Measurements from ENCODE around the gene CFAP91. TPM values are rescaled to one million over a fixed set of nuclear protein-coding genes. Genes with fewer than 3 reads are reported as not detected.

CFAP91 gene
- total RNA-seq (2022; extraction: Qiagen RNA extraction; ENCODE audit: low read depth): 0.12 to 1.4 TPM (median 0.57 TPM) in 5 replicates

DNA sequence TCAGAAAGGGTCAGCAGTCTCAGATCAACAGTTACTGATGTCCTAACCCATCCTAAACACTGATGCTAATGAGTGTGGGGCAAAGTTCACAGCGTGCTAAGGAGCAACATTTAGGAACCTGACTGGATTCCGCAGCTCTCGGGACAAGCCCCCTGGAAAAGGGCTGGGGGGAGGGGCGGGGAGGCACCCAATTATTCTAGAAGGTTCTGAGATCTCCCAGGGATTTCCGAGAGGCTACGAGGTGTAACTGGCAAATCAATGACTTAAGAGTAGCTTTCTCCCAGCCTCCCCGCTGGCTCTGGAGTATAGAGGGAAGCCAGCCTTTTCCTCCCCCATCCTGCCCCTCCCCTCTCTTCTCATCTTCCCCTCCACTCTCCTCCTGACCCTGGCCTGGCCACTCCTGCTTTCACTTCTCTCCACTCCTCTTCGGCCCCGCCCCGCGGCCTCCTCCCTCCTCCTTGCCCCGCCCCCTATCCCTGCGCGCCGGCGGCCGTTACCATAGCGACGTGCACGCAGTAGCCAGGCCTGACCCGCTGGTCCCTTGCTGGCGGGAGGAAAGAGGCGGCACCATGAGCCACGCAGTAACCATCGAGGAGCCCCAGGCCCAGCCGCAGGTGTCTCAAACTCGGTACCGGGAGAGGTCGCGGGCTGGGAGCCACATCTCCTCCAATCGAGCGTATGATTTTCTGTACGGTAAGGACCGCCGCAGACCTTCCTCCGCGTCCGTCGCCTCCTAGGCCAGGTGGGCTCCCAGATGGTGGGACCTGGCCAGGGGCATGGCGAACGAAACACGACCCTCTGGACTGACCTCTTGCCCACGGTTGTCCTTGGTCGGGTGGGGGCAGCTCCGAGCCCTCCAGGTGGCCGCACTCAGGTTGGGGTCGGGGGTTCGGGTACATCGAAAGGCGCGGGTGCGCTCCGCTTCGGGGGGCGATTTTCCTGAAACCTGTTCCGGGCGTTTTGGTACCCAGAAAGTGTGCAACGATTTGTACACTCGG is at the start of gene CFAP91:
Gene CFAP91, plus strand, starts transcription at position 493 of the 998 bp plus-strand sequence. Its CDS starts 77 bp downstream, at position 570.

DNA sequence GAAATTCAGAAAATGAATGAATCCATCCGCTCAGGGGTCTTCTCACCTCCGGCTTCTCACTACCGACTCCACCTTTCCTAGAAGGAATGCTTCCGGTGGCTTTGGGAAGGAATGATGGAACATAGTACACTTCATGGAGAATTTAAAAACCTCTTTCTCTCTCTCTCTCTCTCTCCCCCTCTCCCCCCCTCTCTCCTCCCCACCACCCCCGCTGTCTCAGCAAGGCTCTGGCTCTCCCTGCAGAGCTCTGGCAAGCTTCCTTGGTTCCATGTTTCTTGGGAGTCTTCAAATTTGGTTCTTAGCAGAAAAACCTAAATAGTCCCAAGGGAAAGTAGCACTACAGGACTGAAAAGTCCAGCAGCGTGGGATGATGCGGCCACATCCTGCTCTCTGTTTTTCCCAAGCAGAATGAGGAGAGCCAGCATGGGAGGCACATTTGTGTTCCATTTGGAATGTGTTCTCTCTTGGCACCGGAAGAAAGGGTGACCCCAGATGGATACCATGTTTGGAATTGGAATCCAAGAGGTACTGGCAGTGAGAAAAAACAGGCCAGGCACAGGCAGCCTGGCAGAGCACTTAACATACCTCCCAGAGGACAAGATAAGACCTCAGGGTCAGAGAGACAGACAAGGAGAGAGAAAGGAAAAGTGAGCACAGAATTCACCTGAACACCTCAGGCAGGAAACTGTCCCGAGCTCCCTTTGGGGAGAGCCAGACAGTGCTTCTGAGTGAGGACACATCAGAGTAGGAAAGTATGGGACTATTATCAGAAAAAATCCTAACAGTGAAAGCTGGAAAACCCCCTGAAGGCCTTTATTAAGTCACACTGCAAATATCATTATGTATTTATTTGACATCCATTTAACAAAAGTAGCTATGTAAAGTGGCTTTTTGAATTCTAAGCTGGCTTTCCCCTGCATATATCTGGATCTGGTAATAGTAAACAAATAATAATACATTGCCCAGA is 42.1 kb upstream of the CFAP91 start, which contains the start of gene POPDC2:
Gene POPDC2, minus strand, starts transcription at position 116 of the 967 bp plus-strand sequence. CDS start 166 bp downstream, outside the sequence.

DNA sequence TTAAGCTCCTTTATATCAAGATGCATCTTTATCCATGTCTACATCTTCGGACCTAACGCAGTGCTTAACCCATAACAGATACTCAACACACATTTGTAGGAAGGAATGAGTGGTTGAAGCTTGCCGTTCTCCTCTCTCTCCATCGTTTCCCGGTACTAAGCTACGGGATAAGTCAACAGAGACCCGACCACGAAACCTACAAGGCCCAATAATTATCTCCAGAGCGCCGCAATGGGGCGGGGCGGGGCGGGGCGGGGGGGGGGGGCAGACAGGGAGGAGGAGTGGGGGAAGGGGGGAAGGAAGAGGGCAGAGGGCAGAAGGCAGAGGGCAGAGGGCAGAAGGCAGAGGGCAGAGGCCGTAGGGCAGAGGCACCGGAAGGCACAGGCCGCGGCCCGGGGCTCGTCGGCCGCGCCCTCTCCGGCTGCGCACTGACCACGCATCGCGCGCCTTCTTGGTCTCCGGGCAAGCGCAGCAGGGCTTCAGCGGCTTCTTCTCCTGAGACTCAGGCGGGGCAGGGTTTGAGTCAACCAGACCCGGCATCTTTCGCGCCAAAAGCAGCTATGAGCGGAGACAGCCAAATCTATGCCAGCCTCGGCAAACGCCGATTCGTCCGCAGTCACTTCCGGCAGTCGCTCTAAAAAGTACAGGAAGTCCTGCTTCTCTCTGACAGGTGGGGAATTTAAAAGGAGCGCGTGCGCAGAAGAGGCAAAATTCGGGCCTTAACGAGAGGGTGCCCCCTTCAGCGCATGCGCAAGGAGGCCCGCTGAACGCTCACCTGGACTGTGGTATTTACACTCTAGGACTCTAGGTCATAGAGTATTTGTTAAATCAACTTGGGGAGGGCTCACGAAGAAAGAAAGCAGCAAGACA is 25.8 kb upstream of the CFAP91 start, which contains the start of gene COX17:
Gene COX17, minus strand, starts transcription at position 636 of the 870 bp plus-strand sequence. Its CDS starts 96 bp downstream, at position 540.

Other genes with a start within 250 kb of the CFAP91 start
- 14.6 to 27.8 TPM (median 22.9 TPM) in 5 replicates for gene TMEM39A, start 239.4 kb upstream of the CFAP91 start, total RNA-seq (2022; extraction: Qiagen RNA extraction; ENCODE audit: low read depth)
- 7.6 to 10.4 TPM (median 8.6 TPM) in 5 replicates for gene POGLUT1, start 234.1 kb upstream of the CFAP91 start, total RNA-seq (2022; extraction: Qiagen RNA extraction; ENCODE audit: low read depth)
- gene TIMMDC1, start 204.5 kb upstream of the CFAP91 start, total RNA-seq (2022; extraction: Qiagen RNA extraction; ENCODE audit: low read depth): 65.5 to 87.2 TPM (median 77.8 TPM) in 5 replicates
- not detected in 5 replicates for gene CD80, start 143.4 kb upstream of the CFAP91 start, total RNA-seq (2022; extraction: Qiagen RNA extraction; ENCODE audit: low read depth)
- gene ADPRH, start 123.5 kb upstream of the CFAP91 start, total RNA-seq (2022; extraction: Qiagen RNA extraction; ENCODE audit: low read depth): 2.3 to 3.7 TPM (median 2.9 TPM) in 5 replicates
- gene PLA1A, start 105.1 kb upstream of the CFAP91 start, total RNA-seq (2022; extraction: Qiagen RNA extraction; ENCODE audit: low read depth): 0.21 to 0.38 TPM (median 0.21 TPM) in 5 replicates
- 0.13 to 0.73 TPM (median 0.37 TPM) in 4 of 5 replicates, not detected in the other for gene POPDC2, start 42.4 kb upstream of the CFAP91 start, total RNA-seq (2022; extraction: Qiagen RNA extraction; ENCODE audit: low read depth)
- gene COX17, start 25.6 kb upstream of the CFAP91 start, total RNA-seq (2022; extraction: Qiagen RNA extraction; ENCODE audit: low read depth): 90.1 to 128 TPM (median 107 TPM) in 5 replicates
- gene NR1I2, start 79.1 kb downstream of the CFAP91 start, total RNA-seq (2022; extraction: Qiagen RNA extraction; ENCODE audit: low read depth): not detected in 5 replicates